GM15510 (cell line): ENCODE data around the gene ACO2.

Experiments used
- POLR2A ChIP-seq: IDR thresholded peaks from 3 replicates; pipeline ENCODE4 v1.6.1; 2011; ENCODE audit warnings: borderline replicate concordance; ENCODE audit not compliant: insufficient read length; ENCODE audit errors: extremely low read depth

Gene ACO2

DNA sequence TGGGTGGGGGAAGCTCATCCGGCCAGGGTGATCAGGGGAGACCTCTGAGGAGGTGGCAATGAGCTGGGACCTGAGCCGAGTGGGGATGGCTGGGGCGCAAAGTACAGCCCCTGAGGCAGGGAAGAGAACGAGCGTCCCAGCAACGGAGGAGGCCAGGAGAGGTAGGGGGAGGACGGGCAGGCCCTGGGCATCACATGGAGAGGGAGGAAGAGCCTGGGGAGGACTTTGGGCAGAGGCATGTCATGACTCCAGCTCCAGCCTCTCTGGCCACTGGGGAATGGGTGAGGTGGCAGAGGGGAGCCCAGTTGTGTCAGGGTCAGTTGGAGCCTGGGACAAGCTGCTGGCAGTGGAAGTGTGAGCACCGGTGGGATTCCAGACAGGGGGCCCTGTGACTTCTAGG, 109.2 kb downstream of the ACO2 start:
- TF ChIP-seq POLR2A, result no peak
